Activated naive CD8-positive, alpha-beta T cell treated with anti-CD3 and anti-CD28 coated beads, Interleukin-2, amount 50 U/mL, for 24 hours (primary cell): Measurements from ENCODE around the gene KIR2DL3.
A peak's percentile ranks its signal among the peaks of the same experiment; 100 is the strongest.
"Not testable (repeated sequence)": the region's sequence is repeated elsewhere in the genome, so short reads cannot be mapped to it uniquely, and the experiment has no call there.

Experiments
- ATAC-seq: fragments of 150-1000 bp; cut with Tn5 transposase; one replicate; pipeline ENCODE4 v1.10.0; 2021
- DNase-seq: peaks from one replicate; pipeline ENCODE4 v3.0.0; 2021
- H3K27ac Mint-ChIP-seq: one replicate; pipeline ENCODE4 v1.8.0; 2021; ENCODE audit warnings: mild to moderate bottlenecking, mixed read lengths
- H3K27me3 Mint-ChIP-seq: one replicate; pipeline ENCODE4 v1.8.0; 2021; ENCODE audit warnings: mixed read lengths
- H3K36me3 Mint-ChIP-seq: one replicate; pipeline ENCODE4 v1.8.0; 2021; ENCODE audit warnings: low read depth, mixed read lengths
- H3K4me1 Mint-ChIP-seq: one replicate; pipeline ENCODE4 v1.8.0; 2021; ENCODE audit warnings: mixed read lengths
- H3K4me3 Mint-ChIP-seq: one replicate; pipeline ENCODE4 v1.8.0; 2021; ENCODE audit warnings: mild to moderate bottlenecking, moderate library complexity, mixed read lengths
- H3K9me3 Mint-ChIP-seq: one replicate; pipeline ENCODE4 v1.8.0; 2021; ENCODE audit warnings: mixed read lengths

Gene KIR2DL3

GRCh38 chr19:54727562-54727961, 10.8 kb upstream of the KIR2DL3 start:
- H3K27me3 Mint-ChIP-seq = peaks cover 10% of the 10 kb centered on the region
- no peak overlapping the region for H3K4me3 Mint-ChIP-seq
- H3K27ac Mint-ChIP-seq = no peak overlapping the region
- no peak for DNase-seq
- peaks cover 8% of the 10 kb centered on the region for H3K9me3 Mint-ChIP-seq
- no peak for ATAC-seq
- H3K4me1 Mint-ChIP-seq = no peaks in the 10 kb centered on the region
- no peaks in the 10 kb centered on the region for H3K36me3 Mint-ChIP-seq

DNA sequence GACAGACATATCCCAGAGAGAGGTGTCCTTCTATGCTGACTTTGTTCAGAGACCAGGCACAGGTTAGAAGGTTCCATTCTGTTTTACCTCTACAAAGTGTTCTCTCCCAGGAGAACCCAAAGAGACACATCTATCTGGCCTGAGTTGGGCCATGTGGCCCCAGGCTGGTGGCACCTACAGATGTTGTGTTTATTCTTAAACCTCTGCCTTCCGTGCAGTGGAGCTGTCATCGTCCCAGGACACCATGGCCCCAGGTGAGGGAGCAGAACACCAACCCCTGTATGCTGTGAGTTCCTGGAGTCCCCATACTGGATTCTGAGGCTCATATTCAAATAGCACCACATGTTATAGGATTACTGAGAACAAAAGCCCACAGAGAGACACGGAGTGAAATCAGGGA, 10.1 kb upstream of the KIR2DL3 start:
- H3K4me1 Mint-ChIP-seq = no peaks in the 10 kb centered on the region
- ATAC-seq (no peak), DNase-seq (no peak)
- H3K9me3 Mint-ChIP-seq = peaks cover 2% of the 10 kb centered on the region
- no peaks in the 10 kb centered on the region for H3K36me3 Mint-ChIP-seq
- peaks cover 12% of the 10 kb centered on the region for H3K27me3 Mint-ChIP-seq
- no peak overlapping the region for H3K4me3 Mint-ChIP-seq
- H3K27ac Mint-ChIP-seq = no peak overlapping the region

- no peak for DNase-seq
- Mint-ChIP-seq H3K4me1 (no peaks in the 10 kb centered on the region), H3K9me3 (peaks cover 9% of the 10 kb centered on the region), H3K27ac (no peak overlapping the region), H3K36me3 (no peaks in the 10 kb centered on the region), H3K4me3 (no peak overlapping the region), H3K27me3 (peaks cover 12% of the 10 kb centered on the region)
- ATAC-seq = no peak
These were observed 8.7 kb upstream of the KIR2DL3 start for GRCh38 chr19:54729416-54730188.

GRCh38 chr19:54731191-54731590, 7.1 kb upstream of the KIR2DL3 start:
- peaks cover 12% of the 10 kb centered on the region for H3K27me3 Mint-ChIP-seq
- H3K36me3 Mint-ChIP-seq = no peaks in the 10 kb centered on the region
- ATAC-seq (no peak), DNase-seq (no peak)
- no peaks in the 10 kb centered on the region for H3K4me1 Mint-ChIP-seq
- no peak overlapping the region for H3K27ac Mint-ChIP-seq
- H3K9me3 Mint-ChIP-seq = peaks cover 9% of the 10 kb centered on the region
- H3K4me3 Mint-ChIP-seq = no peak overlapping the region

DNA sequence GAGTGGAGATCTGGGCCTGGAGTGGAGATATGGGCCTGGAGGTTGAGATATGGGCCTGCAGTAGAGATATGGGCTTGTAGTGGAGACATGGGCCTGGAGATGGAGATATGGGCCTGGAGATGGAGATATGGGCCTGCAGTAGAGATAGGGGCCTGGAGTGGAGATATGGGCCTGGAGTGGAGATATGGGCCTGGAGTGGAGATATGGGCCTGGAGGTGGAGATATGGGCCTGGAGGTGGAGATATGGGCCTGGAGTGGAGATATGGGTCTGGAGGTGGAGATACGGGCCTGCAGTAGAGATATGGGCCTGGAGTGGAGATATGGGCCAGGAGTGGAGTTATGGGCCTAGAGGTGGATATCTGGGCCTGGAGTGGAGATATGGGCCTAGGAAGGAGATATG, 402 bp downstream of the KIR2DL3 start:
- DNase-seq (no peak), ATAC-seq (no peak)
- H3K4me3 Mint-ChIP-seq = no peak overlapping the region
- peaks cover 8% of the 10 kb centered on the region for H3K27me3 Mint-ChIP-seq
- peaks cover 6% of the 10 kb centered on the region for H3K9me3 Mint-ChIP-seq
- H3K4me1 Mint-ChIP-seq = no peaks in the 10 kb centered on the region
- H3K36me3 Mint-ChIP-seq = no peaks in the 10 kb centered on the region
- no peak overlapping the region for H3K27ac Mint-ChIP-seq

- Mint-ChIP-seq H3K9me3 (no peaks in the 10 kb centered on the region), H3K4me3 (no peak overlapping the region), H3K27ac (no peak overlapping the region), H3K4me1 (no peaks in the 10 kb centered on the region), H3K36me3 (no peaks in the 10 kb centered on the region), H3K27me3 (peaks cover 8% of the 10 kb centered on the region)
- DNase-seq = no peak
- ATAC-seq = peak; percentile 45
These were observed 1.5 kb downstream of the KIR2DL3 start for GRCh38 chr19:54739587-54740497.

GRCh38 chr19:54741950-54742349, 3.6 kb downstream of the KIR2DL3 start:
- DNase-seq, H3K27ac Mint-ChIP-seq, ATAC-seq, H3K4me1 Mint-ChIP-seq, H3K4me3 Mint-ChIP-seq, H3K36me3 Mint-ChIP-seq, H3K9me3 Mint-ChIP-seq, H3K27me3 Mint-ChIP-seq: not testable (repeated sequence)

DNA sequence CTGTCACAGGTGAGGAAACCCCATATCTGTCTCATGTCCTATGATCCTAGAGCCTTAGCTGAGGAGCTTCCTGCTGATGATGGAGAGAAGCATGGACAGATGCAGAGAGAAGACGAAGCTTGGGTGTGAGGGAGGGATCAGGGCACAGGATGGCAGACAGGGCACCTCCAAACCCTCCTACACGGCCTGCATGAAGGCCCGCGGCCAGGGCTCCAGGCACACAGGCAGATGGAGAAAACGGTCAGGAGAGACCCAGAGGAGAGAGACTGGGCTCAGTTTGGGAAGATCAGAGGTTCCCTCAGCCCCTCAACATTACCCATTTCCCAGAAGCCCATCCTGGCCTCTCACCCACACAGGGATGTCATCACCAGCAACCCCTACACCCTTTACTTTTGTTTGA, 5.8 kb downstream of the KIR2DL3 start:
- H3K4me1 Mint-ChIP-seq, H3K4me3 Mint-ChIP-seq, DNase-seq, H3K27ac Mint-ChIP-seq, H3K9me3 Mint-ChIP-seq, H3K36me3 Mint-ChIP-seq, ATAC-seq: not testable (repeated sequence)
- peaks cover 10% of the 10 kb centered on the region for H3K27me3 Mint-ChIP-seq

GRCh38 chr19:54747614-54748322, 9.5 kb downstream of the KIR2DL3 start:
- ATAC-seq, H3K27ac Mint-ChIP-seq, DNase-seq, H3K27me3 Mint-ChIP-seq, H3K4me1 Mint-ChIP-seq, H3K36me3 Mint-ChIP-seq, H3K4me3 Mint-ChIP-seq, H3K9me3 Mint-ChIP-seq: not testable (repeated sequence)

DNA sequence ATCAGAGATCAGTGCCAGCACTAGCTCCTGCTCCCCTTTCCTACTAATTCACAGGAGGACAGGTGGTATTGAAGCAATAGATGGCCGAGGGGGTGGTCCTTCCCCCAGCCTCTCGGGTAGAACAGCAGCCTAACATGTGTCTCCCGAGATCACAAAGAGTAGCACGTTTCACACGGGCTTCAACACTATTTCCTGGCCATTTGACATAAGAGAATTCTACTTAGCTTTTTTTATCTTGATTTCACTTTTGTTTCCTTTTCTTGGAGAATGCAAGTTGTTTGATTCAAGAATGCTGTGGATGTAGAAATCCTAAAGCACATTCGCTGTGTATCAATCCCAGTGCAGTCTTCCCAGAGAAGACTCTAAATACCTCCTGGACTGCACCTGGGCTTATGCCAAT, 12.0 kb downstream of the KIR2DL3 start:
- not testable (repeated sequence) for H3K4me1 Mint-ChIP-seq, DNase-seq, H3K36me3 Mint-ChIP-seq, H3K4me3 Mint-ChIP-seq, ATAC-seq, H3K9me3 Mint-ChIP-seq, H3K27ac Mint-ChIP-seq, H3K27me3 Mint-ChIP-seq

GRCh38 chr19:54756204-54757110, 18.1 kb downstream of the KIR2DL3 start:
- H3K4me1 Mint-ChIP-seq, H3K27ac Mint-ChIP-seq, H3K9me3 Mint-ChIP-seq, H3K36me3 Mint-ChIP-seq, H3K4me3 Mint-ChIP-seq, ATAC-seq, H3K27me3 Mint-ChIP-seq, DNase-seq: not testable (repeated sequence)

DNA sequence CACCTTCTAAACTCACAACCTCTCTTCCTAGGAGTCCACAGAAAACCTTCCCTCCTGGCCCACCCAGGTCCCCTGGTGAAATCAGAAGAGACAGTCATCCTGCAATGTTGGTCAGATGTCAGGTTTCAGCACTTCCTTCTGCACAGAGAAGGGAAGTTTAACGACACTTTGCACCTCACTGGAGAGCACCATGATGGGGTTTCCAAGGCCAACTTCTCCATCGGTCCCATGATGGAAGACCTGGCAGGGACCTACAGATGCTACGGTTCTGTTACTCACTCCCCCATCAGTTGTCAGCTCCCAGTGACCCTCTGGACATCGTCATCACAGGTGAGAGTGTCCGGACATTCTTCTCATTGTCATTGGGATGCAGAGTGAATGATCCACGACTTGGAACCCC, 20.3 kb downstream of the KIR2DL3 start:
- H3K4me1 Mint-ChIP-seq, H3K4me3 Mint-ChIP-seq, H3K36me3 Mint-ChIP-seq, H3K27ac Mint-ChIP-seq, ATAC-seq, DNase-seq, H3K9me3 Mint-ChIP-seq, H3K27me3 Mint-ChIP-seq: not testable (repeated sequence)

GRCh38 chr19:54764219-54764618, 25.9 kb downstream of the KIR2DL3 start:
- not testable (repeated sequence) for H3K4me1 Mint-ChIP-seq, H3K36me3 Mint-ChIP-seq, ATAC-seq, H3K27ac Mint-ChIP-seq, H3K27me3 Mint-ChIP-seq, H3K4me3 Mint-ChIP-seq, H3K9me3 Mint-ChIP-seq, DNase-seq

DNA sequence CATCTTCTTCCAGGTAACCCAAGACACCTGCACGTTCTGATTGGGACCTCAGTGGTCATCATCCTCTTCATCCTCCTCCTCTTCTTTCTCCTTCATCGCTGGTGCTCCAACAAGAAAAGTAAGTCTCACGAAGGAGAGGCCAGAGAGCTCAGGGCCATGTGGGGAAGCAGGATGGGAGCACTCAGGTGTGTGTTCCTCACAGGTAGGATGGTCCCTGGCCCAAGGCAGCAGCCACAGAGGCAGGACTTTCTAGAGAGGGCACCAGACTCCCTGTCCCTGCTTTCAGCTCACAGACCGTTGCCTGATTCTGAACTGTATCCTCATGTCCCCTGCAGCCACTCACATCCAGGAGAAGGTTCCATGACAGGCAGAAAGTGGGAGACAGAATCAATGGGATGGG, 28.2 kb downstream of the KIR2DL3 start:
- H3K4me3 Mint-ChIP-seq, DNase-seq, ATAC-seq, H3K36me3 Mint-ChIP-seq, H3K27me3 Mint-ChIP-seq, H3K27ac Mint-ChIP-seq, H3K4me1 Mint-ChIP-seq, H3K9me3 Mint-ChIP-seq: not testable (repeated sequence)
